Neural cell (in vitro differentiated cells): Measurements from ENCODE around the gene GSPT2. TPM values are rescaled to one million over a fixed set of nuclear protein-coding genes. Genes with fewer than 3 reads are reported as not detected.

ENCODE experiments used
- H2AFZ ChIP-seq: fragments of 200-600, 300-800 bp; sonication (generic), shearing (Covaris generic); 2 replicates; pipeline ENCODE4 v1.6.0; 2014; ENCODE audit warnings: low read depth, mild to moderate bottlenecking, antibody characterized with exemption, low read length, moderate library complexity
- H3F3A ChIP-seq: fragments of 200-600 bp; shearing (Covaris generic); 2 replicates; pipeline ENCODE4 v1.6.1; 2016; ENCODE audit warnings: mild to moderate bottlenecking, moderate library complexity, mixed read lengths, antibody characterized with exemption, low read length; ENCODE audit not compliant: insufficient read depth, poor library complexity, severe bottlenecking
- H3K27ac ChIP-seq: fragments of 200-600, 300-800 bp; sonication (generic), shearing (Covaris generic); 2 replicates; pipeline ENCODE4 v1.5.1; 2014; ENCODE audit warnings: mild to moderate bottlenecking, low read length, moderate library complexity
- H3K27me3 ChIP-seq: fragments of 300-800, 200-600 bp; sonication (generic), shearing (Covaris generic); 2 replicates; pipeline ENCODE4 v1.6.0; 2014; ENCODE audit warnings: mild to moderate bottlenecking, low read depth, low read length, moderate library complexity; ENCODE audit not compliant: insufficient read depth
- H3K36me3 ChIP-seq: fragments of 300-800, 200-600 bp; sonication (generic), shearing (Covaris generic); 2 replicates; pipeline ENCODE4 v1.5.1; 2014; ENCODE audit warnings: mild to moderate bottlenecking, antibody characterized with exemption, low read length, moderate library complexity; ENCODE audit not compliant: insufficient read depth
- H3K4me2 ChIP-seq: fragments of 300-800, 200-600 bp; sonication (generic), shearing (Covaris generic); 2 replicates; pipeline ENCODE4 v1.6.0; 2014; ENCODE audit warnings: mild to moderate bottlenecking, low read length
- H3K4me3 ChIP-seq: fragments of 300-800, 200-600 bp; sonication (generic), shearing (Covaris generic); 2 replicates; pipeline ENCODE4 v1.5.1; 2014; ENCODE audit warnings: mild to moderate bottlenecking, low read length, moderate library complexity
- H3K79me2 ChIP-seq: fragments of 200-600 bp; shearing (Covaris generic); replicated peaks from 2 replicates; pipeline ENCODE4 v1.6.0; 2014; ENCODE audit warnings: mild to moderate bottlenecking, low read length, moderate library complexity; ENCODE audit not compliant: insufficient read depth
- H3K9ac ChIP-seq: fragments of 300-800, 200-600 bp; sonication (generic), shearing (Covaris generic); 2 replicates; pipeline ENCODE4 v1.6.1; 2016; ENCODE audit warnings: mild to moderate bottlenecking, low read length, mixed read lengths
- H3K9me2 ChIP-seq: fragments of 200-600 bp; shearing (Covaris generic); 2 replicates; pipeline ENCODE4 v1.6.1; 2016; ENCODE audit warnings: mild to moderate bottlenecking, low read length, mixed read lengths; ENCODE audit not compliant: insufficient read depth
- H3K9me3 ChIP-seq: fragments of 200-600, 300-800 bp; sonication (generic), shearing (Covaris generic); 2 replicates; pipeline ENCODE4 v1.6.1; 2016; ENCODE audit warnings: mild to moderate bottlenecking, mixed run types, low read length, moderate library complexity, mixed read lengths
- H4K20me1 ChIP-seq: fragments of 200-600 bp; shearing (Covaris generic); 2 replicates; pipeline ENCODE4 v1.6.1; 2016; ENCODE audit warnings: mild to moderate bottlenecking, mixed run types; ENCODE audit not compliant: insufficient read depth
- EP300 ChIP-seq: fragments of 450-650 bp; conservative IDR thresholded peaks from 2 replicates; pipeline ENCODE4 v1.6.1; 2014; ENCODE audit warnings: antibody characterized with exemption, mild to moderate bottlenecking, moderate library complexity; ENCODE audit not compliant: poor library complexity, severe bottlenecking
- EZH2 ChIP-seq: fragments of 200-600, 300-800 bp; shearing (Covaris generic), sonication (generic); IDR thresholded peaks from 2 replicates; pipeline ENCODE4 v1.6.1; 2014; ENCODE audit warnings: antibody characterized with exemption, low read length, borderline replicate concordance, mild to moderate bottlenecking; ENCODE audit not compliant: insufficient read depth, poor library complexity, severe bottlenecking
- MXI1 ChIP-seq: fragments of 450-650 bp; conservative IDR thresholded peaks from 2 replicates; pipeline ENCODE4 v1.6.1; 2014; ENCODE audit warnings: antibody characterized with exemption, mild to moderate bottlenecking; ENCODE audit not compliant: poor library complexity, severe bottlenecking
- POLR2AphosphoS5 ChIP-seq: IDR thresholded peaks from 2 replicates; pipeline ENCODE4 v1.6.1; 2012
- RAD21 ChIP-seq: fragments of 450-650 bp; conservative IDR thresholded peaks from 2 replicates; pipeline ENCODE4 v1.6.1; 2014; ENCODE audit warnings: antibody characterized with exemption, mild to moderate bottlenecking, moderate library complexity
- REST ChIP-seq: IDR thresholded peaks from 2 replicates; pipeline ENCODE4 v1.6.1; 2012; ENCODE audit warnings: borderline replicate concordance
- SMC3 ChIP-seq: fragments of 450-650 bp; conservative IDR thresholded peaks from 2 replicates; pipeline ENCODE4 v1.6.1; 2014; ENCODE audit warnings: antibody characterized with exemption, mild to moderate bottlenecking, moderate library complexity; ENCODE audit not compliant: poor library complexity
- TAF1 ChIP-seq: IDR thresholded peaks from 2 replicates; pipeline ENCODE4 v1.6.1; 2012; ENCODE audit warnings: low read depth
- polyA minus RNA-seq: library from RNA; depleted of rRNA, polyadenylated mRNA; stranded (reverse); fragments of >200 nt; gene quantifications from 2 replicates; pipeline ENCODE4 v1.2.3, GENCODE V29; 2014
- polyA plus RNA-seq: library from polyadenylated mRNA; depleted of rRNA; stranded (reverse); fragments of >200 nt; gene quantifications from 2 replicates; pipeline ENCODE4 v1.2.3, GENCODE V29; 2014
- TF ChIP-seq, protein P1 (sequence below): fragments of 450-650 bp; IDR thresholded peaks from 2 replicates; pipeline ENCODE4 v1.5.1; 2014; ENCODE audit warnings: antibody characterized with exemption, mild to moderate bottlenecking, moderate library complexity; ENCODE audit not compliant: poor library complexity, severe bottlenecking

The GSPT2 gene
- polyA plus RNA-seq (25.4 and 25.5 TPM in 2 replicates), polyA minus RNA-seq (45.3 and 52.1 TPM in 2 replicates)

GRCh38 chrX:51743179-51743957 lies at the start of gene GSPT2:
Gene GSPT2 (plus strand): TSS chrX:51743442. CDS start chrX:51743627, 185 bp downstream.
- Histone ChIP-seq H3K9me2 (no peaks in the 10 kb centered on the region), H4K20me1 (no peaks in the 10 kb centered on the region), H3K27ac (peak within 1 kb of the TSS; percentile 88), H3K9ac (peak within 1 kb of the TSS; percentile 93), H3K27me3 (no peaks in the 10 kb centered on the region), H3K4me2 (peak within 1 kb of the TSS; percentile 70), H3K79me2 (peaks cover 45% of the 10 kb centered on the region), H3K36me3 (no peaks in the 10 kb centered on the region), H3F3A (no peaks in the 10 kb centered on the region), H2AFZ (no peak within 1 kb of the TSS), H3K9me3 (no peaks in the 10 kb centered on the region), H3K4me3 (peak within 1 kb of the TSS; percentile 88)
- TF ChIP-seq MXI1 (peak; percentile 45), RAD21 (no peak), EZH2 (no peak), TAF1 (peak; percentile 73), REST (peak; percentile 65), POLR2AphosphoS5 (peak; percentile 82), EP300 (no peak), SMC3 (peak; percentile 19)
- TF ChIP-seq, protein P1, sequence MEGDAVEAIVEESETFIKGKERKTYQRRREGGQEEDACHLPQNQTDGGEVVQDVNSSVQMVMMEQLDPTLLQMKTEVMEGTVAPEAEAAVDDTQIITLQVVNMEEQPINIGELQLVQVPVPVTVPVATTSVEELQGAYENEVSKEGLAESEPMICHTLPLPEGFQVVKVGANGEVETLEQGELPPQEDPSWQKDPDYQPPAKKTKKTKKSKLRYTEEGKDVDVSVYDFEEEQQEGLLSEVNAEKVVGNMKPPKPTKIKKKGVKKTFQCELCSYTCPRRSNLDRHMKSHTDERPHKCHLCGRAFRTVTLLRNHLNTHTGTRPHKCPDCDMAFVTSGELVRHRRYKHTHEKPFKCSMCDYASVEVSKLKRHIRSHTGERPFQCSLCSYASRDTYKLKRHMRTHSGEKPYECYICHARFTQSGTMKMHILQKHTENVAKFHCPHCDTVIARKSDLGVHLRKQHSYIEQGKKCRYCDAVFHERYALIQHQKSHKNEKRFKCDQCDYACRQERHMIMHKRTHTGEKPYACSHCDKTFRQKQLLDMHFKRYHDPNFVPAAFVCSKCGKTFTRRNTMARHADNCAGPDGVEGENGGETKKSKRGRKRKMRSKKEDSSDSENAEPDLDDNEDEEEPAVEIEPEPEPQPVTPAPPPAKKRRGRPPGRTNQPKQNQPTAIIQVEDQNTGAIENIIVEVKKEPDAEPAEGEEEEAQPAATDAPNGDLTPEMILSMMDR: no peak

- Histone ChIP-seq H3K27me3 (no peaks in the 10 kb centered on the region), H3K9me2 (no peaks in the 10 kb centered on the region), H3K36me3 (no peaks in the 10 kb centered on the region), H3K4me2 (no peak overlapping the region), H3K79me2 (no peaks in the 10 kb centered on the region), H3K27ac (no peak overlapping the region), H3K9me3 (no peaks in the 10 kb centered on the region), H3F3A (no peaks in the 10 kb centered on the region), H3K4me3 (no peak overlapping the region), H3K9ac (no peak overlapping the region), H4K20me1 (no peaks in the 10 kb centered on the region), H2AFZ (no peak overlapping the region)
- TF ChIP-seq POLR2AphosphoS5 (no peak), EP300 (no peak), TAF1 (no peak), REST (no peak)
- TF ChIP-seq, protein P1: no peak
Measured at GRCh38 chrX:51694254-51694653, 49.0 kb upstream of the GSPT2 start.
